ENCODE measurements around the gene CCDC87. TPM values are rescaled to one million over a fixed set of nuclear protein-coding genes. Genes with fewer than 3 reads are reported as not detected.
A peak's percentile ranks its signal among the peaks of the same experiment; 100 is the strongest.
"Not testable (repeated sequence)": the region's sequence is repeated elsewhere in the genome, so short reads cannot be mapped to it uniquely, and the experiment has no call there.

The CCDC87 gene, protein sequence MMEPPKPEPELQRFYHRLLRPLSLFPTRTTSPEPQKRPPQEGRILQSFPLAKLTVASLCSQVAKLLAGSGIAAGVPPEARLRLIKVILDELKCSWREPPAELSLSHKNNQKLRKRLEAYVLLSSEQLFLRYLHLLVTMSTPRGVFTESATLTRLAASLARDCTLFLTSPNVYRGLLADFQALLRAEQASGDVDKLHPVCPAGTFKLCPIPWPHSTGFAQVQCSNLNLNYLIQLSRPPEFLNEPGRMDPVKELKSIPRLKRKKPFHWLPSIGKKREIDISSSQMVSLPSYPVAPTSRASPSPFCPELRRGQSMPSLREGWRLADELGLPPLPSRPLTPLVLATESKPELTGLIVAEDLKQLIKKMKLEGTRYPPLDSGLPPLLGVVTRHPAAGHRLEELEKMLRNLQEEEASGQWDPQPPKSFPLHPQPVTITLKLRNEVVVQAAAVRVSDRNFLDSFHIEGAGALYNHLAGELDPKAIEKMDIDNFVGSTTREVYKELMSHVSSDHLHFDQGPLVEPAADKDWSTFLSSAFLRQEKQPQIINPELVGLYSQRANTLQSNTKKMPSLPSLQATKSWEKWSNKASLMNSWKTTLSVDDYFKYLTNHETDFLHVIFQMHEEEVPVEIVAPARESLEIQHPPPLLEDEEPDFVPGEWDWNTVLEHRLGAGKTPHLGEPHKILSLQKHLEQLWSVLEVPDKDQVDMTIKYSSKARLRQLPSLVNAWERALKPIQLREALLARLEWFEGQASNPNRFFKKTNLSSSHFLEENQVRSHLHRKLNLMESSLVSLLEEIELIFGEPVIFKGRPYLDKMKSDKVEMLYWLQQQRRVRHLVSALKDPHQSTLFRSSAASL
- total RNA-seq (under 1 TPM; 0.59 to 0.77 TPM), polyA plus RNA-seq (ENCODE audit: insufficient read length in 2 of 2) (under 1 TPM; 0.21 to 0.32 TPM)
- long read RNA-seq, donor 1: 0 reads
- long read RNA-seq, donor 2, partial matches to known transcripts: 0 of 3 reads
- long read RNA-seq, donor 2, other reads (novel, unspliced or antisense): 0 of 3 reads
- long read RNA-seq, donor 3: 0 reads
- long read RNA-seq, donor 4: 0 reads

DNA sequence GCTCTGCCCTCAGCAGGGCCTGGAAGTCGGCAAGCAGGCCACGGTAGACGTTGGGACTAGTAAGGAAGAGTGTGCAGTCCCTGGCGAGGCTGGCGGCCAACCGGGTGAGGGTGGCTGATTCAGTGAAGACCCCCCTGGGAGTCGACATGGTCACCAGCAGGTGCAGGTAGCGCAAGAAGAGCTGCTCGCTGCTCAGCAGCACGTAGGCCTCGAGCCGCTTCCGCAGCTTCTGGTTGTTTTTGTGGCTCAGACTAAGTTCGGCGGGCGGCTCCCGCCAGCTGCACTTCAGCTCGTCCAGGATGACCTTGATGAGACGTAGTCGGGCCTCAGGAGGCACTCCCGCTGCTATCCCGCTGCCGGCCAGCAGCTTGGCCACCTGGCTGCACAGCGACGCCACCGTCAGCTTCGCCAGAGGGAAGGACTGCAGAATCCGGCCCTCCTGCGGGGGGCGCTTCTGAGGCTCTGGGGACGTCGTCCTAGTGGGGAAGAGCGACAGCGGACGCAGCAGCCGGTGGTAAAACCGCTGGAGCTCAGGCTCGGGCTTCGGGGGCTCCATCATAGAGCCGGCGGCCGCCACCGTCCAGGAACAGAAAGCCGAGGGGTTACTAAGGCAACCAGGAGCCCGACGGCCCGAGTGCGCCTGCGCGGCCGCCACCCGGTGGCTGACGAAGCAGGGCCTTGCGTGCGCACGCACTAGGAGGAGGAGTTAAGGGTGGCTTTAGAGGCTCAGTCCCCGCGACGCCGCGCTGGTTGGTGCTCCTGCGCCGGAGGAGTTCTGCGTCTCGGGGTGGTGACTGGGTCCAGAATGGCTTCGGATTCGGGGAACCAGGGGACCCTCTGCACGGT is at the start of gene CCDC87, which contains the start of gene CCS:
TSS of gene CCDC87 (minus strand) at position 607 of the 846 bp plus-strand sequence. CDS start at position 559, 48 bp downstream.
TSS of gene CCS (plus strand) at position 729 of the 846 bp plus-strand sequence. CDS start at position 806, 77 bp downstream.
- H3K4me1 ChIP-seq (ENCODE audit: control insufficient read depth, insufficient read depth, low read length): peaks cover 43% of the 10 kb centered on the region
- H3K27ac ChIP-seq (ENCODE audit: low read depth, low read length): peak within 1 kb of the TSS; percentile 88
- peaks cover 10% of the 10 kb centered on the region for H3K9me3 ChIP-seq (ENCODE audit: control insufficient read depth, insufficient read depth, low read length)
- H3K36me3 ChIP-seq (ENCODE audit: control insufficient read depth, insufficient read depth, low read length): peaks cover 4% of the 10 kb centered on the region
- 14% methylated on average over 68 of the region's 68 CpGs for WGBS (ENCODE audit: insufficient coverage)
- H3K4me3 ChIP-seq (ENCODE audit: low read depth, low read length): peak within 1 kb of the TSS; percentile 71
- H3K27me3 ChIP-seq (ENCODE audit: control insufficient read depth, insufficient read depth, low read length): no peaks in the 10 kb centered on the region
- DNase-seq (ENCODE audit: low read depth in 4 of 6, low spot score in 6 of 6): peak; percentile 80 to 98 (median 91)

DNA sequence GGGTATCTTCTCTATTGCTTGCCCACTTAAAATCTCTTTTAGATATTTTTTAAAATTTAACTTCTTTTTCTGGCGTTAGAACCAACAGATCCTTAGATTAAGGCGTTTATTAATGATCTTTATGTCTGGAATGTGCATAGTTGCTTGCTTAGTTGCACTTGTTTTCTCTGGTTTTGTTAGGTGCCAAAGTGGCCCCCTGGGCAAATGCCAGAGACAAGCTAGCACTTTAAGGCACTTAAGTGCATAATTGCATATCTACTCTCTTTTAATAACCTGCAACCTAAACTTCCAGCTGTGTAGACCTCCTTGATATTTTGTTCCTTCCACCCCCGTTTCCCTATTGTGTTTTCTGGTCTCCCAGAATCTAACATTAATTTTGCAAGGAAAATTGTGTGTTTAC is 49.0 kb upstream of the CCDC87 start:
- no peaks in the 10 kb centered on the region for H3K9me3 ChIP-seq (ENCODE audit: control insufficient read depth, insufficient read depth, low read length)
- peaks cover 31% of the 10 kb centered on the region for H3K36me3 ChIP-seq (ENCODE audit: control insufficient read depth, insufficient read depth, low read length)
- peak in 1 of 6 donors; percentile 58 for DNase-seq (ENCODE audit: low read depth in 4 of 6, low spot score in 6 of 6)
- H3K27me3 ChIP-seq (ENCODE audit: control insufficient read depth, insufficient read depth, low read length): no peaks in the 10 kb centered on the region
- peak overlapping the region; percentile 16 for H3K4me3 ChIP-seq (ENCODE audit: low read depth, low read length)
- H3K4me1 ChIP-seq (ENCODE audit: control insufficient read depth, insufficient read depth, low read length): peaks cover 24% of the 10 kb centered on the region
- H3K27ac ChIP-seq (ENCODE audit: low read depth, low read length): no peak overlapping the region
- no CpG with 5 or more reads among the region's 3 CpGs for WGBS (ENCODE audit: insufficient coverage)

DNA sequence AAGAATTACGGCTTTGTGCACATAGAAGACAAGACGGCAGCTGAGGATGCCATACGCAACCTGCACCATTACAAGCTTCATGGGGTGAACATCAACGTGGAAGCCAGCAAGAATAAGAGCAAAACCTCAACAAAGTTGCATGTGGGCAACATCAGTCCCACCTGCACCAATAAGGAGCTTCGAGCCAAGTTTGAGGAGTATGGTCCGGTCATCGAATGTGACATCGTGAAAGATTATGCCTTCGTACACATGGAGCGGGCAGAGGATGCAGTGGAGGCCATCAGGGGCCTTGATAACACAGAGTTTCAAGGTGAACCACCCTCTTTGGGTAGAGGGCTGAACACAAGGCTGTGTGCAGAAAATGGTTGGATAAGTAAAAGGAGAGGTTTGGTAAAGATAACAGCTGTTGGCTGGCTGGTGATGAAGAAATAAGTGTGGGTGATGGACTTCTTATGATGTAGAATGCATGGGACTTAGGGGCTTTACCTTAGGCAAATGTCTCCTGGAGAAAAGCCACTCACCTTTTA is 47.0 kb upstream of the CCDC87 start:
- 58% methylated on average over 2 of the region's 10 CpGs for WGBS (ENCODE audit: insufficient coverage)
- not testable (repeated sequence) for H3K27me3 ChIP-seq (ENCODE audit: control insufficient read depth, insufficient read depth, low read length); H3K9me3 ChIP-seq (ENCODE audit: control insufficient read depth, insufficient read depth, low read length); DNase-seq (ENCODE audit: low read depth in 4 of 6, low spot score in 6 of 6); H3K27ac ChIP-seq (ENCODE audit: low read depth, low read length)
- peaks cover 27% of the 10 kb centered on the region for H3K36me3 ChIP-seq (ENCODE audit: control insufficient read depth, insufficient read depth, low read length)
- H3K4me3 ChIP-seq (ENCODE audit: low read depth, low read length): peak overlapping the region; percentile 90
- peaks cover 24% of the 10 kb centered on the region for H3K4me1 ChIP-seq (ENCODE audit: control insufficient read depth, insufficient read depth, low read length)

DNA sequence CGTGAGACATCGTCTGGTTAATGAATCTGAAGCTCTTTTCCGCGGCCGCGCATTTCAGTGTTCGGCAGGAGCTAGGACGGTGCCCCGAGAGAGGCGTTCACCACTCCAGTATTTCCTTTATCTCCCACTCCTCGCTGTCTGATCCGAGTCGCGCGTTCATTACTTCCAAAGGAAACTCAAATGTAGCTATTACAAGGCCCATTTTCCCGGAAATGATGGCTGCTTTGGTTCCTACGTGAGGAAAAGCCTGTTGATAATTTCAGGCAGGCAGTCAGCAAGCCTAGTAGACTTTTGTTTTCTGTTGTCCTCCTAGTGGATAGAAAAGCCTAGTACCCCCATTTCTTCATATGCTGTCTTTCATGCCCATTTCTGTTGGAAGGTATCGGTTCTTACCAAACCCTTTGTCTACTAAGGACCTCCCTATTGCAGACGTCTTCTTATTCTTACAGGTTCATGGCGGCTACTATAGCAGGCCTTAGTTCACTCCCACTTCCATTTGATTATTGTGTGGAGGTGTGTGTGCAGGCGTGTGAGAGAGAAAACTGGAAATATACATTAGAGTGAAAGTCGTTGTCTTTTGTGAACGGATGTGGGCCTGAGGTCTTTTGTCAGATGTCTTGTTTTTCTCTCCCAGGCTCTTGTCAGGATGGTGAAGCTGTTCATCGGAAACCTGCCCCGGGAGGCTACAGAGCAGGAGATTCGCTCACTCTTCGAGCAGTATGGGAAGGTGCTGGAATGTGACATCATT is 46.4 kb upstream of the CCDC87 start:
- peaks cover 26% of the 10 kb centered on the region for H3K36me3 ChIP-seq (ENCODE audit: control insufficient read depth, insufficient read depth, low read length)
- peaks cover 24% of the 10 kb centered on the region for H3K4me1 ChIP-seq (ENCODE audit: control insufficient read depth, insufficient read depth, low read length)
- H3K27ac ChIP-seq (ENCODE audit: low read depth, low read length): peak overlapping the region; percentile 98
- H3K27me3 ChIP-seq (ENCODE audit: control insufficient read depth, insufficient read depth, low read length): no peaks in the 10 kb centered on the region
- peak in 5 of 6 donors; percentile 15 to 78 (median 49) for DNase-seq (ENCODE audit: low read depth in 4 of 6, low spot score in 6 of 6)
- WGBS (ENCODE audit: insufficient coverage): 0% methylated on average over 15 of the region's 27 CpGs
- H3K9me3 ChIP-seq (ENCODE audit: control insufficient read depth, insufficient read depth, low read length): no peaks in the 10 kb centered on the region
- peak overlapping the region; percentile 90 for H3K4me3 ChIP-seq (ENCODE audit: low read depth, low read length)

DNA sequence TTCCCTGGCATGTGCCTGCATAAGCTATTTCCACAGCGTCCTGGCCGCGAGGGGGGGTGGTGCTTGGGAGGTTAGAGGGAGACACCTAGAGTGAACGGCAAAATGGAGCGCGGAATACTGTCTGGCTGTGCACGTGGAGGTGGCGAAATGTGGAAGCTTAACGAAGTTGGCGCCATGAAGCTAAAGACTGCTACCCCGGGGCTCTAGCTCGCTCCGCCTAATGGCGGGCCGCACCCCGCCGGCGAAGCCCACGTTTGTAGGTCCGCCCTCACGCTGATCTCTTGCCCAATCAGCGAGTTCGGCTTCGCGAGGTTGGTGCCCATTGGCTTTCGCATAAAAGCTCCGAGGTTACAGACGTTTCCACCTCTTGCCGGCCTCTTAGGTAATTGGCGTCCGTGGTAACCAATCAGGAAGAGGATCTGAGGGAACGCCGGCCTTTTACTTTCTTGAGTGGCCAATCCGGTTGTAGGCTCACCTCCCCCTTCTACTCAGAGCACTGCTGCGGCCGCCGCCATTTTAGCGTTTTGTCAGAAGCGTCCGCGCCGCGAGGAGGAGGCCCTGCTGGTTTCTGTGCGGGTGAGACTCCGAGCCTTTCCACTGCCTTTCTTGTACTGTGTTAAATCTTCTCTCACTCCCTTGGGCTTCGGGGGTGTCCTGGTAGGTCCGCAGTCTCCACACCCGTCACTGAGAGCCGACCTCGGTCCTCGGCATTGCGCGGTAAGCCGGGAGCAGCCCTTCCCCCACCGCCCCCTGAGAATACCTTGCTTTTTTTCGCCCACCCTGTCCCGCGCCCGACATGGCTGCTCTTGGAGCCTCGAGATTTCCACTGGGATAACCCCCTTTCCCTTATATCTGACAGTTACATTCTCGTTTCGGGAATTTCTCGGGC is 45.6 kb upstream of the CCDC87 start, which contains the start of gene RBM4:
TSS of gene RBM4 (plus strand) at position 527 of the 889 bp plus-strand sequence. CDS start 1,009 bp downstream, outside the sequence.
- H3K27me3 ChIP-seq (ENCODE audit: control insufficient read depth, insufficient read depth, low read length): no peaks in the 10 kb centered on the region
- peak within 1 kb of the TSS; percentile 98 for H3K27ac ChIP-seq (ENCODE audit: low read depth, low read length)
- DNase-seq (ENCODE audit: low read depth in 4 of 6, low spot score in 6 of 6): peak; percentile 99 to 100 (median 100)
- WGBS (ENCODE audit: insufficient coverage): under 1% methylated on average over 63 of the region's 63 CpGs
- H3K9me3 ChIP-seq (ENCODE audit: control insufficient read depth, insufficient read depth, low read length): no peaks in the 10 kb centered on the region
- H3K4me3 ChIP-seq (ENCODE audit: low read depth, low read length): peak within 1 kb of the TSS; percentile 90
- peaks cover 16% of the 10 kb centered on the region for H3K4me1 ChIP-seq (ENCODE audit: control insufficient read depth, insufficient read depth, low read length)
- peaks cover 19% of the 10 kb centered on the region for H3K36me3 ChIP-seq (ENCODE audit: control insufficient read depth, insufficient read depth, low read length)

DNA sequence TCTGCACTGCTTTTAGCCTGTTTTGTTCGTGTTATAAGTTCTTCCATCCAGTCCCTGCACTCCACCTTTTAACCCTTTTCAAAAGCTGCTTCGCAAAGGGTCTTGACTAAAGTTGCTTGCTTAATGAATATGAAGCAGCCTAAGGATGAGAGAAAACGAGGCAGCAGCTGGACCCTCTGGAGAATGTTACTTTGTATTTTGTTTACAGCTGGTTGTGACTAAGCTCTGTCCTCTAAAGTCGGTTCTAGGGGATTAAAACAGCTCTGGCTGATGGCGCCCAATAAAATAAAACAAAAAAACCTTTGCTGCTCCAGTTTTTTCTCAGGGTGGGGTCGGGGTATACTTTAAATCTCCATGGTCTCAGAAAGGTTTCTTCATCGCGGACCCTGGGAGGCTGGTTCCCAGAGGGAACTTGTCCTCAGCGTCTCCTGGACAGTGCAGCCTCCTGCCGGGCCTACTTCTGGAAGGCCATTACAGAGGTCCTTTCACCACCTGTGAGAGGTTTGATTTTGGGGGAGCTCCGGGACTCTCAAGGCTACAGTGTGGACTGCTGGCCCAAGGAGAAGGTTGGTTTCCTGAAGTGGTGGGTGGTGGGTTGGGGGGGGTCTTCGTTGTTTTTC is 44.8 kb upstream of the CCDC87 start:
- H3K9me3 ChIP-seq (ENCODE audit: control insufficient read depth, insufficient read depth, low read length): no peaks in the 10 kb centered on the region
- 13% methylated on average over 7 of the region's 12 CpGs for WGBS (ENCODE audit: insufficient coverage)
- H3K36me3 ChIP-seq (ENCODE audit: control insufficient read depth, insufficient read depth, low read length): peaks cover 20% of the 10 kb centered on the region
- peaks cover 13% of the 10 kb centered on the region for H3K4me1 ChIP-seq (ENCODE audit: control insufficient read depth, insufficient read depth, low read length)
- DNase-seq (ENCODE audit: low read depth in 4 of 6, low spot score in 6 of 6): no peak
- no peaks in the 10 kb centered on the region for H3K27me3 ChIP-seq (ENCODE audit: control insufficient read depth, insufficient read depth, low read length)
- peak overlapping the region; percentile 90 for H3K4me3 ChIP-seq (ENCODE audit: low read depth, low read length)
- peak overlapping the region; percentile 90 for H3K27ac ChIP-seq (ENCODE audit: low read depth, low read length)

DNA sequence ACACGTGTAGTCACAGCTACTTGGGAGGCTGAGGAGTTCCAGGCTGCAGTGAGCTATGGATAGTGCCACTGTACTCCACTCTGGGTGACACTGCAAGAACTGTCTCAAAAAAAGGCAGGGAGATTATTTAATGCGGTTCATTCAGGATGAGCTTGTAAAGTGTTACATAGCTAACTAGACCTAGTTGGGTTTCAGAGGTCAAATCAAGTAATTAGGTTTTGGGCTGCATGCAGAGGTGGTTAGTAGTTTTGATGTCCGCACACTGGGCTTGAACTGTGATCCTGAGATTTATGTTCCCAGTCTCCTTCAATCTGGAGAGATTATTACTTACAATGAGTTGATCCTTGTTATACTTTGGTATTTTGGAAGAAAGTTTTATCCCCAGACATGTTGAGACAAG is 43.5 kb upstream of the CCDC87 start:
- Histone ChIP-seq H3K9me3 (ENCODE audit: control insufficient read depth, insufficient read depth, low read length) (no peaks in the 10 kb centered on the region), H3K27me3 (ENCODE audit: control insufficient read depth, insufficient read depth, low read length) (no peaks in the 10 kb centered on the region), H3K4me1 (ENCODE audit: control insufficient read depth, insufficient read depth, low read length) (peaks cover 13% of the 10 kb centered on the region), H3K36me3 (ENCODE audit: control insufficient read depth, insufficient read depth, low read length) (peaks cover 28% of the 10 kb centered on the region), H3K4me3 (ENCODE audit: low read depth, low read length) (no peak overlapping the region), H3K27ac (ENCODE audit: low read depth, low read length) (no peak overlapping the region)
- WGBS (ENCODE audit: insufficient coverage): 78% methylated on average over 2 of the region's 3 CpGs
- no peak for DNase-seq (ENCODE audit: low read depth in 4 of 6, low spot score in 6 of 6)
